ENCODE data around the gene CRTAC1.

GRCh38 chr10:98078774-98079173 is 48.4 kb upstream of the CRTAC1 start:
- no peak for TF ChIP-seq CTCF (IDR thresholded peaks at IDR 0.05)
- TF ChIP-seq POLR2A (IDR thresholded peaks at IDR 0.05): no peak

Measured in heart left ventricle (tissue), 13 donors.